Astrocyte (in vitro differentiated cells and primary cell): Measurements from ENCODE around the gene GFOD1.

Experiments
- EZH2 ChIP-seq: IDR thresholded peaks from 2 replicates; pipeline ENCODE4 v1.6.1; 2012; ENCODE audit warnings: mild to moderate bottlenecking, low read length, inconsistent platforms; ENCODE audit not compliant: insufficient read depth
- TF ChIP-seq, protein P1 (sequence below): IDR thresholded peaks from 2 replicates; pipeline ENCODE4 v1.5.1; 2011; ENCODE audit warnings: low read depth, mild to moderate bottlenecking, inconsistent platforms, low read length, moderate library complexity; ENCODE audit not compliant: insufficient read depth

DNA sequence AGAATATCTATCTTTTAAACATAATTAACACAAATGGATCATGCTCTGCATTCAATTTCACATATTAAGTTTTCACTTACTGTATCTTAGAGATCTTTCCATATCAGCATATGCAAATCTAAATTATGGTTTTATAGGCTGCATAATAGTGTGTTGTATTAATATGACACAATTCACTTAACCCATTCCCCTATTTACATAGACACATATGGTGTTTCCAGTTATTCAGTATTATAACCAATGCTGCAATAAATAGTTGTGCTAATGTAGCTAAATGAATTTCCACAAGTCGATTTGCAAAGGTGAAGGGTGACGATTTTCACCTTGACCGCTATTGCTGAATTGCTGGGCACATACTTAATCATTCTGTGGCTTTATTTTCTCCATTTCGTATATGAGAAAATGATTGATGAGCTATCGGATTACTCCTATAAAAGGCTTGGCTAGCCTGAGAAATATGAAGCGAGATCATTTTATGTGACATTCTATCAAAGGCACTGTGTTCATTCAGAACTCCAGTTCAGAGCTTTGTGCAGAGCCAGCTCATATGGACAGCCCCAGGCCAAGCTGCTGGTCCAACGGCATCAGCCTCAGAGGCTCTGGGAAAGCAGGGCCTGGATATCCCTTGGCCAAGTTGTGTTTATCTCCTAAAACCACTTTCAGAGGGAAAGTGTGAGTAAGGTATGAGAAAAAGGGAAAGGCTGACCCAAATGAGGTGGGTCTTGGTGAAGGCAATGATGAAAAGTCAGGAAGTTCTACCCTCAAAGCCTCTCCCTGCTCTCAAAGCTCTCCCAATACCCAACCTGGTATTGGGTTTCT lies 50.8 kb downstream of the GFOD1 start:
- TF ChIP-seq, protein P1, sequence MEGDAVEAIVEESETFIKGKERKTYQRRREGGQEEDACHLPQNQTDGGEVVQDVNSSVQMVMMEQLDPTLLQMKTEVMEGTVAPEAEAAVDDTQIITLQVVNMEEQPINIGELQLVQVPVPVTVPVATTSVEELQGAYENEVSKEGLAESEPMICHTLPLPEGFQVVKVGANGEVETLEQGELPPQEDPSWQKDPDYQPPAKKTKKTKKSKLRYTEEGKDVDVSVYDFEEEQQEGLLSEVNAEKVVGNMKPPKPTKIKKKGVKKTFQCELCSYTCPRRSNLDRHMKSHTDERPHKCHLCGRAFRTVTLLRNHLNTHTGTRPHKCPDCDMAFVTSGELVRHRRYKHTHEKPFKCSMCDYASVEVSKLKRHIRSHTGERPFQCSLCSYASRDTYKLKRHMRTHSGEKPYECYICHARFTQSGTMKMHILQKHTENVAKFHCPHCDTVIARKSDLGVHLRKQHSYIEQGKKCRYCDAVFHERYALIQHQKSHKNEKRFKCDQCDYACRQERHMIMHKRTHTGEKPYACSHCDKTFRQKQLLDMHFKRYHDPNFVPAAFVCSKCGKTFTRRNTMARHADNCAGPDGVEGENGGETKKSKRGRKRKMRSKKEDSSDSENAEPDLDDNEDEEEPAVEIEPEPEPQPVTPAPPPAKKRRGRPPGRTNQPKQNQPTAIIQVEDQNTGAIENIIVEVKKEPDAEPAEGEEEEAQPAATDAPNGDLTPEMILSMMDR = no peak
- TF ChIP-seq EZH2 = no peak
